Measurements from ENCODE around the gene TMEM14B.
"Not testable (repeated sequence)": the region's sequence is repeated elsewhere in the genome, so short reads cannot be mapped to it uniquely, and the experiment has no call there.

TMEM14B gene

DNA sequence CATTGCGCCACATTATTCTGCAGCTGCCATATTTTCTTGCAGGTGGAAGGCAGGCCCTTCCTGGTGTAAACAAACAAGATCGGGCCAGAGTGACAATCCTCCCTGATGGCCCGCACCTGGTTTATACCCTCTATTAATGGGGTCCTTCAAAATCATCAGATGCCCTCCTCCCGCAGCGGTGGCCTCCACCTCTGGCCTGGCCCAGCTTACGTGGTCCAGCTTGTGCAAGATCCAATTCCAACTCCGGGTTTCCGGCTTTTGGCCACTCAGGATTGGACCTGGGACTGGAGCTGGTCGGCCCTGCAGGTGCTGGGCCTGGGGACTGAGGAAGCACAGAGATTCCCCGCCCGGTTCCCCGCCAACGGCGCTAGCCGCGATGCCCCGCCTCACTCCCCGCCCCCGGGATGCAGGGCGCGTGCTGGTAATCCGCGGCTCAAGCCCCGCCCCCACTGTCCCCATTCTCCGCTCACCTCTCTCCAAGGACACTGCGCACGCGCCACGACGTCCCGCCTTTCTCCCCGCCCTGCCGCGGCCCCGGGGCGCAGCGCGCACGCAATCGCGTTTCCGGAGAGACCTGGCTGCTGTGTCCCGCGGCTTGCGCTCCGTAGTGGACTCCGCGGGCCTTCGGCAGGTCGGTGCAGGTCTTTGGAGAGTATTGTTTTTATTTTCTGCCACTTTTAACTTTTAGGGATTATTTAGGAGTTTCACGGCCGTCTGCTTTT is at the start of gene TMEM14B:
TSS of gene TMEM14B (plus strand) at position 555 of the 722 bp plus-strand sequence. CDS start 1,441 bp downstream, outside the sequence.
- DNase-seq (ENCODE audit: low read depth in 3 of 3, low spot score in 1 of 3): peak; percentile 97 to 100 (median 98)

DNA sequence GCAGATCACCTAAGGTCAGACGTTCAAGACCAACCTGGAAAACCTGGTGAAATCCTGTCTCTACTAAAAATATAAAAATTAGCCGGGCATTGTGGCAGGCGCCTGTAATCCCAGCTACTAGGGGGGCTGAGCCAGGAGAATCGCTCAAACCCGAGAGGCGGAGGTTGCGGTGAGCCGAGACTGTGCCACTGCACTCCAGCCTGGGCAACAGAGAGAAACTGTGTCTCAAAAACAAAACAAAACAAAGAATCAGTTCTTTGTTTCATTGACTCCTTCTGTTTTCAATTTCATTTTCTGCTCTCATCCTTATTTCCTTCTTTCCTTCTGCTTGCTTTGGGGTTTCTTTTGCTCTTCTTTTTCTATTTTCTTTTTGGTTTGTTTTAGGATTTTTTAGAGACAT is 33.6 kb upstream of the TMEM14B start:
- no peak for DNase-seq (ENCODE audit: low read depth in 3 of 3, low spot score in 1 of 3)

GRCh38 chr6:10719296-10719963 is 28.2 kb upstream of the TMEM14B start:
- no peak for DNase-seq (ENCODE audit: low read depth in 3 of 3, low spot score in 1 of 3)

DNA sequence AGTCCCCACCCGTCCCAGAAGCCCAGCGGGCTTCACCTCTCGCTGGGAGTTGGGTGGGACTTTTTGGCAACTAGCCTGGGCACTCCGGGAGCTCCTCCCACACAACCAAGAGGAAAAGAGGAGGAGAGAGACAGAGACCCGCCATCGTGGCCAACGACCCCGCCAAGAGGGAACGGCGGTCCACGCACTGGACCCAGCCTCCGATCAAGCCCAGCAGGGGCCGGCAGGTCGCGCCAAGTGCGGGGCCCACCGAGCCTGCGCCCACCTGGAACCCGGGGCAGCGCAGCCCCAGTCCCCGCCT is 27.7 kb upstream of the TMEM14B start:
- DNase-seq (ENCODE audit: low read depth in 3 of 3, low spot score in 1 of 3): no peak

DNA sequence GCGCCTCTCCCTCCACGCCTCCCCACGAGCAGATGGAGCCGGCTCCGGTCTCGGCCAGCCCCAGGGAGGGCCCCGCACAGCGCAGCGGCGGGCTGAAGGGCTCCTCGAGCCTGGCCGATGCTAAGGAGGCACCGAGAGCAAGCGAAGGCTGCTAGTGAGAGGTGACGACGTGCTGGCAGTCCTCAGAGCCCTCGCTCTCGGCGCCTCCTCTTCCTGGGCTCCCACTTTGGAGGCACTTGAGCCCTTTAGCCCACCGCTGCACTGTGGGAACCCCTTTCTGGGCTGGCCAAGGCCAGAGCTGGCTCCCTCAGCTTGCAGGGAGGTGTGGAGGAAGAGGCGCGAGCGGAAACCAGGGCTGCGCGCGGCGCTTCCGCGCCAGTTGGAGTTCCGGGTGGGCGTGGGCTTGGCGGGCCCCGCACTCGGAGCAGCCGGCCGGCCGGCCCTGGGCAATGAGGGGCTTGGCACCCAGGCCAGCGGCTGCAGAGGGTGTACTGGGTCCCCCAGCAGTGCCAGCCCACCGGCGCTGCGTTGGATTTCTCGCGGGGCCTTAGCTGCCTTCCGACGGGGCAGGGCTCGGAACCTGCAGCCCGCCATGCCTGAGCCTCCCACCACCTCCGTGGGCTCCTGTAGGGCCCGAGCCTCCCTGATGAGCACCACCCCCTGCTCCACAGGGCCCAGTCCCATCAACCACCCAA is 27.2 kb upstream of the TMEM14B start:
- peak in 2 of 3 donors; percentile 29 to 38 for DNase-seq (ENCODE audit: low read depth in 3 of 3, low spot score in 1 of 3)

DNA sequence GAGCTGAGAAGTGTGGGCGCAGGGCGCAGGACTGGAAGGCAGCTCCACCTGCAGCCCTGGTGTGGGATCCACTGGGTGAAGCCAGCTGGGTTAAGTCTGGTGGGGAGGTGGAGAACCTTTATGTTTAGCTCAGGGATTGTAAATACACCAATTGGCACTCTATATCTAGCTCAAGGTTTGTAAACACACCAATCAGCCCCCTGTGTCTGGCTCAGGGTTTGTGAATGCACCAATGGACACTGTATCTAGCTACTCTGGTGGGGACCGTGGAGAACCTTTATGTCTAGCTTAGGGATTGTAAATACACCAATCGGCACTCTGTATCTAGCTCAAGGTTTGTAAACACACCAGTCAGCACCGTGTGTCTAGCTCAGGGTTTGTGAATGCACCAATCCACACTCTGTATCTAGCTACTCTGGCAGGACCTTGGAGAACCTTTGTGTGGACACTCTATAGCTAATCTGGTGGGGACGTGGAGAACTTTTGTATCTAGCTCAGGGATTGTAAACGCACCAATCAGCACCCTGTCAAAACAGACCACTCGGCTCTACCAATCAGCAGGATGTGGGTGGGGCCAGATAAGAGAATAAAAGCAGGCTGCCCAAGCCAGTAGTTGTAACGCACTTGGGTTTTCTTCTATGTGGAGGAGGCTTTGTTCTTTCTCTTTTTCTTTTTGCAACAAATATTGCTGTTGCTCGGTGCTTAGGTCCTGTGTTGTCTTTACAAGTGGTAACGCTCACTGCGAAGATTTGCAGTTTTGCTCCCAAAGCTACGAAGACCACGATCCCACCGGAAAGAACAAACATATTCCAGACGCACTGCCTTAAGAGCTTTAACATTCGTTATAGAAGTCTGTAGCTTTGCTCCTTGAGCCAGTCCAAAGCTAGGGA is 26.4 kb upstream of the TMEM14B start:
- DNase-seq (ENCODE audit: low read depth in 3 of 3, low spot score in 1 of 3): not testable (repeated sequence)

DNA sequence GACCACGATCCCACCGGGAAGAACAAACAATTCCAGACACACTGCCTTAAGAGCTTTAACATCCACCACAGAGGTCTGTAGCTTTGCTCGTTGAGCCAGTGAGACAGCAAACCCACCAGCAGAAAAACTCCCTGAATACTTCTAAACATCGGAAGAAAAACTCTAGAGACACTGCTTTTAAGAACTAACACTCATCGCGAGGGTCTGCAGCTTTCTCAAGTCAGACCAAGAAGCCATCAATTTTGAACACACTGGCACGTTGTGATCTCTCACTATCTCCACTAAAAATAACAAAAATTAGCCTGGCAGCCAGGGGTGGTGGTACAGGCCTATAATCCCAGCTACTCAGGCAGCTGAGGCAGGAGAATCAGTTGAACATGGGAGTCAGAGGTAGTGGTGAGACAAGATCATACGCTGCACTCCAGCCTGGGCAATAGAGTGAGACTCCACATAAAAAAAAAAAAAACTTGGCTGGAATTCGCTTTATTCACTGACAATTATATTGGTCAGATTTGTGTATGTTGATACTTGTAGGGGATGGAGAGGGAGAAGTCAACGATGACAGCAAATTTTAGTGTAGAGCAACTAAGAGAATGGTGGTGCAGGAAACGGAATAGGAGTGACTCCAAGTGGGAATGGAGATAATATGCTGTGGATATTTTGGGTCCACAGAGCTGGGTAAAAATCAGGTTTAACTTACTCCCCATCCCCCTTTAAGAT is 25.6 kb upstream of the TMEM14B start:
- no peak for DNase-seq (ENCODE audit: low read depth in 3 of 3, low spot score in 1 of 3)

DNA sequence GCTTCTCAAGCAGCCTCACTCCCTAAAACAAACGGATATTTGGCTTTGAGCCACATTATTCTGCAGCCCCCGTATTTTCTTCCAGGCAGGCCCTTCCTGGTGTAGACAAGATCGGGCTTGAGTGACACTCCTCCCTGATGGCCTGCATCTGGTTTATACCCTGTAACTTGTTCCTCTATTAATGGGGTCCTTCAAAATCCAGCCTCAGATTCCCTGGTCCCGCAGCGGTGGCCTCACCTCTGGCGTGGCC is 25.1 kb upstream of the TMEM14B start:
- no peak for DNase-seq (ENCODE audit: low read depth in 3 of 3, low spot score in 1 of 3)

DNA sequence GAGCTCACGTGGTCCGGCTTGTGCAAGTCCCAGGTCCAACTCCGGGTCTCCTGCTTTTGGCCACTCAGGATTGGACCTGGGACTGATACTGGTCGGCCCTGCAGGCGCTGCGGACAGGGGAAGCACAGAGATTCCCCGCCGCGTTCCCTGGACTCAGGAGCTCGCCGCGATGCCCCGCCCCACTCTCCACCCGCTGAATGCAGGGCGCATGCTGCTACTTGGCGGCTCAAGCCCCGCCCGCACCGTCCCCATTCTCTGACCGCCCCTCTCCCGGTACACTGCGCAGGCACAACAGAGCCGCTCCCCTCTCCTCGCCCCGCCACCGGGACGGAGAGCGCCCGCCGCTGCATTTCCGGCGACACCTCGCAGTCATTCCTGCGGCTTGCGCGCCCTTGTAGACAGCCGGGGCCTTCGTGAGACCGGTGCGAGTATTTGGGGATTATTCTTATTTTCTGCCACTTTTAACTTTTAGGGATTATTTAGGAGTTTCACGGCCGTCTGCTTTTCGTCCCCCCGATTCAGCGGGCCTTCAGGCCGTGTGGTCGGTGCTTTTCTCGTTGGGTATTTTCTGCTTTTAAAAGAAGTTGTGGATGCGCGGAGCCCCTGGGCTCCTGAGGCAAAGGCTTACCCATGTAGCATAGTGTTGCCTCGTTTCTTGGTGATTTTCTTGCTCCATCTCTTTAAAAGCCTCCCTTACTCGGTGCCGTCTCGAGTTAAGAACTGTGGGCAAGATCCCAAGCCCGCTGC is 24.6 kb upstream of the TMEM14B start, which contains the start of gene TMEM14C:
TSS of gene TMEM14C (plus strand) at position 251 of the 747 bp plus-strand sequence. CDS start 1,544 bp downstream, outside the sequence.
- peak; percentile 48 to 75 (median 68) for DNase-seq (ENCODE audit: low read depth in 3 of 3, low spot score in 1 of 3)

DNA sequence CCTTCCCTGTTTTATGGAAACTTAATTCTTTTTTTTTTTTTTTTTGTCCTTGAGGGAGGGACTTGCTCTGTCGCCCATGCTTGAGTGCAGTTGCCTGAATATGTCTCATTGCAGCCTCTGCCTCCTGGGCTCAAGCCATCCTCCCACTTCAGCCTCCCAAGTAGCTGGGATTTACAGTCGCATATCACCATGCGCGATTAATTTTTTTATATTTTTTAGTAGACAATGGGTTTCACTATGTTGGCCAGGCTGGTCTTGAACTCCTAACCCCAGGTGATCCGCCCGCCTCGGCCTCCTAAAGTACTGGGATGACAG is 24.1 kb upstream of the TMEM14B start:
- no peak for DNase-seq (ENCODE audit: low read depth in 3 of 3, low spot score in 1 of 3)

GRCh38 chr6:10725044-10725443 is 22.6 kb upstream of the TMEM14B start:
- DNase-seq (ENCODE audit: low read depth in 3 of 3, low spot score in 1 of 3): no peak

DNA sequence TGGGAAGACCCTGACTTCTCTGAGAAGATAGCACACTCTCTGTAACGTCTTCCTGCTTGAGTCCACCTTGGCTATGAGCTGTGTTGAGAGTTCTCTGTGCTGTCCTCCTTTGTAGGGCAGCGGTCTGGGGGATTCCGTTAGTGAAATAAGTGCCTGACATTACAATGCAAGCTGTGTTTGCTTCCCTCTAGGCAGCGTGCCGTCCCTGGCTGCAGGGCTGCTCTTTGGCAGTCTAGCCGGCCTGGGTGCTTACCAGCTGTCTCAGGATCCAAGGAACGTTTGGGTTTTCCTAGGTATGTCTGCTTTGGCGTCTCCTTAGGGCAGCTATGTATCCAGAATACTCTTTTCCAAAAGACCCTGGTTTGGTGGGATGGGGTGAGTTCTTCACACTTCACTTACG is 21.9 kb upstream of the TMEM14B start:
- DNase-seq (ENCODE audit: low read depth in 3 of 3, low spot score in 1 of 3): no peak

DNA sequence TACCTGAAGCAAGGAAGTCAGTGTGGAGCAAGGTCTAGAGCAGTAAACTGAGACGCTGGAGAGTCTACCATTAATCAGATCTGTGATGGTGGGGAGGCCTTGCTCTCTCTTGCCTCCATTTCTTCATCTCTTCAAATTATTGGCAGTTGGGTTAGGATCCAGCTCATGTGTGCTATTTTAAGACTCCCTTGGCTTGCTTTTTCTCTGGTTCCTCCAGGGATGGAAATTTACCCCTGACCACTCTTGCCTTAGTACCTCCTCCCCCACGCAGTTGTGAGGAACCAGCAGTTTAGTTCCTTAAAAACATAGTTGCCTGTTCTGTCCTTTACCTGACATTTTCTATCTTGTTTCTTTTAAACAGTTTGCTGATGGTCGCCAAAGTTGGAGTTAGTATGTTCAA is 17.4 kb upstream of the TMEM14B start:
- no peak for DNase-seq (ENCODE audit: low read depth in 3 of 3, low spot score in 1 of 3)

DNA sequence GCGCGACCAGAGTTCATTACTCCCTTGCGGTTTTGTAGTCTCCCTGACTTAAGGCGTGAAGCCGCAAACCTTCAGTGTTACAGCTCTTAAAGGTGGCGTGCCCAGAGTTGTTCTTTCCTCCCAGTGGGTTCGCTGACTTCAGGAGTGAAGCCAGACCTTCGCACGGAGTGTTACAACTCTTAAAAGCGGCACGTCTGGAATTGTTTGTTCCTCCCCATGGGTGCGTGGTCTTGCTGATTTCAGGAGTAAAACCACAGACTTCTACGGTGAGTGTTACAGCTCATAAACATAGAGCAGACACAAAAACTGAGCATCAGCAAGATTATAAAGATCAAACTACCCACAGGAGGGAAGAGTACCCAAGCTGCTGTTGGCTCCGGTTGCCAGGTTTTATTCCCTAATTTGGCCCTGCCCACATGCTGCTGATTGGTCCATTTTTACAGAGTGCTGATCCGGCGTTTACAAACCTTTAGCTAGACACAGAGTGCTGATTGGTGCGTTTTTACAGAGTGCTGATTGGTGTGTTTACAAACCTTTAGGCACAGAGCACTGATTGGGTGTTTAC is 14.4 kb upstream of the TMEM14B start:
- DNase-seq (ENCODE audit: low read depth in 3 of 3, low spot score in 1 of 3): no peak

DNA sequence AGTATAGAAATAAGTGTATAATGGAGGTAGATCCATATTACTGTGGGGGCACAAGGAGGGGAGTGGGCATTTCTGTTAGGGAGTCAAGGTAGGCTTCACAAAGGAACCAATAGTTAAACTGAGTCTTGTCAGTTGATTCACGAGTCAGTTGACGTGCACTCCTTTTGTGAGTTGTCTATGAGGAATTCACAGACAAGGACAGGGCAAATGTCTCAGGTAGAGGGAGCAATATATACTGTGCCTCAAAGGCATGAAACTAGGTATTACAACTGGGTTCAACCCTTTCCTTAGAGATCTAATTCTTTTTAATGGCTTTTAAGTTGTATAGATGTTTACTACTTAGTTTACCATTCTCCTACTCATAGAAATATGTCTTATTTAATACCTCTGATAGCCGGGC is 13.7 kb upstream of the TMEM14B start:
- no peak for DNase-seq (ENCODE audit: low read depth in 3 of 3, low spot score in 1 of 3)

GRCh38 chr6:10736731-10737130 is 10.9 kb upstream of the TMEM14B start:
- DNase-seq (ENCODE audit: low read depth in 3 of 3, low spot score in 1 of 3): no peak

- no peak for DNase-seq (ENCODE audit: low read depth in 3 of 3, low spot score in 1 of 3)
Measured at GRCh38 chr6:10740061-10740460, 7.5 kb upstream of the TMEM14B start.

GRCh38 chr6:10741643-10742042 is 6.0 kb upstream of the TMEM14B start:
- DNase-seq (ENCODE audit: low read depth in 3 of 3, low spot score in 1 of 3): not testable (repeated sequence)

DNA sequence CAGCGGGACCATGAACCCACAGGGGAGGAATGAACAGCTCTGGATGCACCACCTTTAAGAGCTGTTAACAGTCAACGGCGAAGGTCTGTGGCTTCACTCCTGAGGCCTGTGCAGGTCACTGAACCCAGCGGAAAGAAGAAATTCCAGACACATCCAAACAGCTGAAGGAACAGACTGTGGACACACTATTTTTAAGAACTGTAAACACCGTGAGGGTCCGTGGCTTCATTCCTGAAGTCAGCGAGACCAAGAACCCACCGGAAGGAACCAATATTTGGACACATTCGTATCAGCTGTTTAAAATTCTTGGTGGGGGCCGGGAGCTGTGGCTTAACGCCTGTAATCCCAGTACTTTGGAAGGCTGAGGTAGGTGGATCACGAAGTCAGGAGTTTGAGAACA is 5.4 kb upstream of the TMEM14B start:
- DNase-seq (ENCODE audit: low read depth in 3 of 3, low spot score in 1 of 3): no peak

DNA sequence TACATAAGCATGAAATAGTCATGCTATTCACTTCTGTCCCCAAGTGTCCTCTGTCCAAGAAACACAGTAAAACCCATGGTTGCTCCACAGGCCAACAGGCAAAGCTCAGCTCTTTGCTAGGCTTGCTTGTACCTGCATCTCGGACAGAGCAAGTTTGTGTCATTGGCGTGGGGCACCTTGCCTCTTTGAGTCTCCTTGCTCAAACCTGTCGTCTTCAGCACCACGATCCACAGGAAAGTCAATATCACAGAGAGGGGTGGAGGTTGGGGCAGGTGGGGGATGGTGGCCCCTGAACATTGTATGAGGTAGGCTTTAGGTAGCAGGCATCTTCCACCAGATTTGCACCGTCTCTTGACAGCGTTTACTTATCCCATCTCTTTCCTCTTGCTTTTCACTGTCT is 4.1 kb upstream of the TMEM14B start:
- DNase-seq (ENCODE audit: low read depth in 3 of 3, low spot score in 1 of 3): no peak

Measured in stimulated activated CD4-positive, alpha-beta T cell treated with anti-CD3 and anti-CD28 coated beads, TNF-alpha, amount 100 ng/mL, for 1 hour (primary cell).